HG02571 (cell line): Measurements from ENCODE around the gene COL5A1.

ENCODE experiments used
- ATAC-seq: cut with Tn5 transposase; IDR thresholded peaks from one replicate; pipeline ENCODE4 v1.9.1; 2021; ENCODE audit warnings: mild to moderate bottlenecking, moderate library complexity; ENCODE audit not compliant: unreplicated experiment

Gene COL5A1

DNA sequence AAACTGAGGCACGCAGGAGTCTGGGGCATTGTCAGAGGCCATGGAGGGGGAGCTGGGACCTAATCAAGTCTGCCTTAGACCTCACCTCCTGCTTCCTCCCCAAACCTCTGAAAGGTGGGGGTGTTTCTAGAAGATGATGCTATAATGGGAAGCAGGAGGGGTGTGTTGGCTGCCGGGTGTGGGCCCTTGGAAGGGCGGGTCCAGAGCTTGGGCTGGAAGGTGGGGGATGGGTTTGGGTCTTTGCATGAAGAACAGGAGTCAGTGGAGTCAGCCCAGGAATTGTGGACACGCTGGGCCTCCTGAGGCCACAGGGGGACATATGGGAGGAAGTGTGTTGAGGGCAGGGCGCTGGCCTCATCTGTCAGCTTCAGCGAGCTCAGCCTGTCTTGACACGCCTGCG is 138.0 kb downstream of the COL5A1 start:
- no peak for ATAC-seq

DNA sequence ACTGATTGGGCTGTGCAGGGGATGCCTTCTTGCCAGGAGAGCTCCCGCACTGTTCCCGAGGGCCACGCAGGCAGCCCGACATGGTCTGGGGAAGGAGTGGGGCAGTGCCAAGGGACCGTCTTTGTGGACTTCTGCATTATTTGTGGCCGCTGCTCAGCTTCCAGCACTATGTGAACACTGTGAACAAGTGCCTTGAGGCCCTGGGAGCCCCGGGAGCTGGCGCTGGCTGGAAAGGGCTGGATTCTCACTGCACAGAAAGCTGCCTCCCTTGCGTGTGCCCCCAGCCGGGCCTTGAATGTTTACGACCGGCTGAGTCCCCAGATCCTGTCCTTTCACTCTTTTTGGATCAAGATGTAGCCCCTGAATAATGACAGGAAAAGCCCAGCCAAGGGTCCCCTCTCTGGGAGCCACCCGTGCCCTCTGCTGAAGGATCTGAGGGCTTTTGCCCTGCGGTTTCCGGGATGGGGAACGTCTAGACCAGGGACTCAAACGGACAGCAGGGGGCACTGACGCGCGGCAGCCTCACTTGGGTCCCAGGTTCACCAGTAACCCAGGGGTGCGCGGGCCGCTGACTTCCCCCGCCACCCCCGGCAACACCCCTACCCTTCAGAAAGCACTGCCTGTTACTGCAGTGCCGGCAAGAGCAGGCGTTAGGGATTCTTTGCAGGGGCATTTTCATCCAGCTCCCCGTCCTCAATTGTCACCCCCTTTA is 140.1 kb downstream of the COL5A1 start:
- ATAC-seq: no peak

DNA sequence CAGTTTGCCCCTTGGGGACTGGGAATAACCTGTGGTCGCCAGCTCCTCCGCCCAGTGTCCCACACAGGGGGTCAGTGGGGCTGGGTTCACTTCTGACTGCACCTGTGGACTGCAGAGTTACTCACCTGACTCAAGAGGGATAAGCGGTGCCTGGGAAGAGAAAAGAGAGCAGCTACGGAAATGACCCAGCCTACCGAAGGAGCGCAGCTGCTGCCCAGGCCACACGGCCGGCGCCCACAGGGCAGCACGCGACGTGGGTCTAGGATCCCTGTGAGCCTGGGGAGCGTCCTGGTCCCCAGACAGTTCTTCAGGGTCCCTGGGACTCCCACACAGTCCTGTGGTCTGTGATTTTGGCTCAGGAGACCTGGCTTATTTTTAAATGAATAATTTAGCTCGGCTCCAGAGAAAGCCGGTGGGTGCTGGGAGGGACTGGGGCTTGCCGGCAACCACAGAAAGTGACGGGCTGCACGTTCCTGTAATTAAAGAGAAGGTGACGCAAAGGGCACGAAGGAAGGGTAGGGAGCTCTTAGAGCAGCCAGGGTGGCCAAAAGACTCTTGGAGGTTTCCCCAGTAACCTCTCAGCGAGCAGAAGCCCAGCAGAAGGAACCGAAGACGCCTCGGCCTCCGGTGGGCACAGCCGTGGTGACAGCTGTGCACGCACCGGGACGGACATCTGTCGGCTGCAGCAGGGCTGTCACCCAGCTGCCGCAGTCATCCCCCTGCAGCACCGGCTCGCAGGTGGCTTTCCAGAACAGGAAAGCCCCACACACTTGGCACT is 141.5 kb downstream of the COL5A1 start:
- ATAC-seq: no peak

DNA sequence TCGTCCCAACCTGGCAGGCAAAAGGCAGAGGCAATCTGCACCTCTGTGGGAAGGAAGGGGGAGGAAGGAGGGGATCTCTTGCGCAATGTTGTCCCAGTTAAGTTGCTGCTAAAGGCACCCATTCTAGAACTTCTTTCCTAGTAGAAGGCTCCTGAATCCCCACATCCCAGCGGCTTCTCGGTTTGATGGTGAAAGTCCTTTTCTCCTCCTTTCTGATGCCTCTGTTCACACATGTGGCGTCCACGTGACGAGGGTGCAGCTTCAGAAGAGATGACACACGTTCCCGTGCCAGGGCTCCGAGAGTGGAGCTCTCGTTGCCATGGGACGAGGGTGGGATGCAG is 142.1 kb downstream of the COL5A1 start:
- ATAC-seq: no peak

DNA sequence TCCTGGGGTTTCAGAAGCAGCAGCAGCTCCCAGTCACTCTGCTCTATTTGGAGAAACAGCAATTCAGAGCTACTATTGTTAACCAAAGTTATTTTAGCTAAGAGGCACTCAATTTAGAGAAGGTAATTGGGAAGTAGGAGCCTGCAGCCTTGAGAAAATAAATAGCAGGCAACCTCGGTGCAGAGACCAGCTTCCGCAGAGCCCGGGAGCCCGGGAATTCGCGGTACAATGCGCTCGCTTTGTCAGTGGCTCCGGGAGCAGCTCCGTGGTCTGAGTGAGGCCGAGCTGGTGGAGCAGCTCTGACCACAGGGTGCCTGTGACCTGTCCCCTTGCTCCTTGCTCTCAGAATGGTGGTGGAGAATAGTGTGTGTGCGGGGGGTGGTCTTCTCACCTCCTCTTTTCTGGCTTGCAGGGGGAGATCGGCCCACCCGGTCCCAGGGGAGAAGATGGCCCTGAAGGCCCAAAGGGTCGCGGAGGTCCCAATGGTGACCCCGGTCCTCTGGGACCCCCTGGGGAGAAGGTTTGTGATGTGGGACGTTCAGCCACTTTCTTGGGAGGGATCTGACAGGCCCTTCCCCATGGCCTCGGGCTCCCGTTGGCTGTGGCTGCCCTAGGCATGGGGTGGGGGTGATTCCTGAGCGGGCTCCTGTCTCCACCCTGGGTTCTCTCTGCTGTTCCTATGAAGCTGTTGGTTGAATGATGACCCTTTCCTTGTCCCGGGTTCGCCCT is 143.1 kb downstream of the COL5A1 start:
- no peak for ATAC-seq

DNA sequence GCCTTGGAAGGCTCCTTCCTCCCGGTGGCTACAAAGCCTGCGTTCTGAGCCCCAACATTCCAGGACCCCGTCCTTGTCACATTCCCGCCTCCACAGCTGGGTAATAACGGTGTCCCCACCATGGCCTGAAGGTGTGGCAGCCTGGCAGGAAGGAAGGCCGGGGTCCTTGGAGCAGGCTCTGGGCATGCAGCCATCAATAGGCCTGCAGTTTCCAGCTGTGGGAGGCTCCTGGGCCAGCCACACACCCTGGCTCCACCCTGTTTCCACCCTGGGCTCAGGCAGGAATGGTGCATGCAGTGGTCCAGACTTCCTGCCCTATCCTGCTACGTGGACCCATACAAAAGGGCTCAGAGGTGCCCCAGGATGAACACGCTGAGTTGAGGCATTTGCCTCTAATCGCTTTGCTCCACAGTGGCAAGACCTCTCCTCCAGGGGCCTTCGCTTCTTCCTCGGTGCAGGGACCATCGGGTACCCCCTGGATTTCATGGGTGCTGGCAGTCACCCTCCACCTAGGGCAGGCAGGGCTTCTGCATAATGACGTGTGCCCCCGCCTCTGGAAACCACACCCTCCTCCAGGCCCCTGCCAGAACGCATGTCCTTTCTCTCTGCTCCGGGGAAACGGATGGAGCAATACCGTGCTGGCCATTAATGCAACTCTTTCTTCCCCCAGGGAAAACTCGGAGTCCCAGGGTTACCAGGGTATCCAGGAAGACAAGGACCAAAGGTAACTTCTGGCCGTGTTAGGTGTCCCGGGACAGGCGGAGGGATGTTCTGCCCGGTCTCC is 143.9 kb downstream of the COL5A1 start:
- ATAC-seq: no peak

DNA sequence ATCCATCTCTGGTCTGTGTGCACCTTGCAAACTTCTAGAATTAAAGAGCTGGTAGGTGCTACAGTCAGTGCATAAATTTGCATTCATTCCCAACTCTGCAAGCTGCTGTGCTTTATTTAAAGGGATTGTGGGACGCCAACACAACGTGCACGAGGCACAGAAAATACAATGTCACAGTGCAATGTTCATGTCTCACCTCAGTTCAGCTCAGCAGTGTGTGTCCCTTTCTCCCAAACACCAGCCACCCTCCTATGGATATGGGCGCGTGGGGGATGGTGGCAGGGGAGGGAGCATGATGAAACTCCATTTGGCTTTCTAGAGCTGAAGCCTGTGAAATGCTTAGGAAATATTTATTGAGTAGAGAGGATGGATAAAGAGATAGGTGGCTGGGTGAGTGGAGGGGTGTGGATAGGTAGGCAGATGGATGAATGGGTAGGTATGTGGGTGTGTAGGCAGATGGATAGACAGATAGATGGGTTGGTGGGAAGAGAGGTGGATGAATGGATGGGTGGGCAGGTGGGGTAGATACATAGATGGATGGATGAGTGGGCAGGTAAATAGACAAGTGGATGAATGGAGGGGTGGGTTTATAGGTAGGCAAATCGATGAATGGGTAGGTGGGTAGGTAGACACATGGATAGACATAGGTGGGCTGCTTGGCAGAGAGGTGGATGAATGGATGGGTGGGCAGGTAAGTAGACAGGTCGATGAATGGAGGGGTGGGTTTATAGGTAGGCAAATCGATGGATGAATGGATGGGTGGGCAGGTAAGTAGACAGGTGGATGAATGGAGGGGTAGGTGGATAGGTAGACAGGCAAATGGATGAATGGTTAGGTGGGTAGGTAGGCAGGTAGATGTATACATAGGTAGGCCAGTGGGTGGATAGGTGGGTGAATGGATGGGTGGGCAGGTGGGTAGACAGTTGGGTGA is 146.3 kb downstream of the COL5A1 start:
- ATAC-seq: no peak

DNA sequence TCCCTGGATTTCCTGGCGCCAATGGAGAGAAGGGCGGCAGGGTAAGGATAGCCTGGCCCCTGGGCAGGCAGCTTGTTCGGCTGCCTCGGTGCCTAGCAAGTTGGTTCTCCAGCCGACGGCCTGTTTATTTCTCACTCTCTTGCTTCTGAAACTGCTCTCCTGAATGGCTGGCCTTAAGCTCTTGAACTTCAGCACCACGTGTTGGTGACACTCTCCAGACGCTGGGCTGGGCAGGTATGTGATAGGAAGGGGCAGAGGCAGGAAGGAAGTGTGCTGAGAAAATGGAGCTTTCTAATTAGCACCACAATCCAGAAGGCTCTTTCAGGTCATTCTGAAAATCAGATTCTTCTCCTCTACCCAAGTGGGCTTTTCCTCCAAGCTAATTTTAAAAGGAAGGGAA is 147.6 kb downstream of the COL5A1 start:
- no peak for ATAC-seq

DNA sequence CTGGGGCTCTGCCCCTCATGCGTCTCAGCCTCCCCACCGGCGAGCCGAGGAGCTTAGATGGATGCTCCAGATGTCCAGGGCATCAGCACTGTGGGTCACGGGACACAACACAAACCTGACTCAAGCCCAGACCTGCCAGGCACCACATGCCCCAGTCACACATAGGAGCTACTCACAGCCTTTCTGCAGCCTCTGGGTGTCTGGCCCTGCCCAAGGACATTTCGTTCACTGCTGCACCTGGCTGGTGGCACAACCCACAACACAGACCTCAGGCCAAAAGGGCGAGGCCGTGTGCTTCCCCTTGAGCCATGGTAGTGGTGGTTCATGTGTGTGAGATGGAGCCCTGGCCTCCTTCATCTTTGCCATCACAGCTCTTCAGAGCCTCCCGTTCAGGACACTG is 149.4 kb downstream of the COL5A1 start:
- ATAC-seq: no peak

DNA sequence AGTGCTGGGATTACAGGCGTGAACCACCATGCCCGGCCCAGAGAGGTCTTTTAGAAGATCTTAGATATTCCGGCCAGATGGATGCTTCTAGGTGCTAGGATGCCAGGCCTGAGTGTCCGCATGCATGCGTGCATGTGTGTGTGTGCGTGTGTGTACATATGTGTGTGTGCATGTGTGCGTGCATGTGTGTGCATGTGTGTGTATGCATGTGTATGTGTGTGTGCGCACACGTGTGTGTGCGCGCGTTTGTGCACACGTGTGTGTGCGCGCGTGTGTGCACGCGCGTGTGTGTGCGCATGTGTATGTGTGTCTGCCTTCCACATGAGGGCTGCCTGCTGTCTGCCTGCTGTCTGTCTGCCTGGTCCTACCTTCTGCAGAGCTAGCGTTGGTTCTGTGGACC is 151.0 kb downstream of the COL5A1 start:
- no peak for ATAC-seq

DNA sequence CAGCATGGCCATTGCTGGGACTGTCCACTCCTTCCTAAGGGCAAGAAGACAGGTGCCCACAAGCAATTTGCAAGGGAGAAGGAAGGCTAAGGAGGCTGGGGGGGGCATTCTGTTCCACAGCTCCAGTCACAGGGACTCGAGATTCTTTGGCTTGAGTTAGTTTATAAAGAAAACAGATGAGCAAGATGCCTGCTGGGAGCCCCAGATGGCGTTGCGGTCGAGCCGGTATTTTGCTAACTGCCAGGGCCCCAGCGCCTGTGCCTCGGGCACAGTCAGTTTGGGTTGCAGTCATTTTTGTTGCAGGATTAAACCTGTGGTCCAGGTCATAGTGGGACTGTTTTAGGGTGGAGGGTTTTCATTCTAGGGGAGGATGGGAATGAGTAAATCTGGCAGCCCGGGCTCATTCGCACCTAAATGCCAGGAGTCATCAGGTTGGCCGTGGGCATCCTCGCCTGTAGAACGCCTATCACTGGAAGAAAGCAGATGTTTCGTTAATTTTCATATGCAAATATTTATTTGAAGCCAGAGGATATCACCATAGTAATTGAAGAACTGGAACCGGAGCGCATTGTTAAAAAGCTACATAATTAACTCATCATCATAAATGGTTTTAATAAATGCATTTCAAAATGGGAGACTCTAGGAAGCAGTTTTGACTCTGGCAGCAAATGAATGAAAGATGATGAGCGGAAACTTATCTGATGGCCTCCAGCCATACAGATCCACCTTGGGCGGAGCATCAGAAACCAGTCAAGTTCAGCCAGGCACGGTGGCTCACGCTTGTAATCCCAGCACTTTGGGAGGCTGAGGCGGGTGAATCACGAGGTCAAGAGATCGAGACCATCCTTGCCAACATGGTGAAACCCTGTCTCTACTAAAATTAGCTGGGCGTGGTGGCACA is 151.9 kb downstream of the COL5A1 start:
- ATAC-seq: no peak

DNA sequence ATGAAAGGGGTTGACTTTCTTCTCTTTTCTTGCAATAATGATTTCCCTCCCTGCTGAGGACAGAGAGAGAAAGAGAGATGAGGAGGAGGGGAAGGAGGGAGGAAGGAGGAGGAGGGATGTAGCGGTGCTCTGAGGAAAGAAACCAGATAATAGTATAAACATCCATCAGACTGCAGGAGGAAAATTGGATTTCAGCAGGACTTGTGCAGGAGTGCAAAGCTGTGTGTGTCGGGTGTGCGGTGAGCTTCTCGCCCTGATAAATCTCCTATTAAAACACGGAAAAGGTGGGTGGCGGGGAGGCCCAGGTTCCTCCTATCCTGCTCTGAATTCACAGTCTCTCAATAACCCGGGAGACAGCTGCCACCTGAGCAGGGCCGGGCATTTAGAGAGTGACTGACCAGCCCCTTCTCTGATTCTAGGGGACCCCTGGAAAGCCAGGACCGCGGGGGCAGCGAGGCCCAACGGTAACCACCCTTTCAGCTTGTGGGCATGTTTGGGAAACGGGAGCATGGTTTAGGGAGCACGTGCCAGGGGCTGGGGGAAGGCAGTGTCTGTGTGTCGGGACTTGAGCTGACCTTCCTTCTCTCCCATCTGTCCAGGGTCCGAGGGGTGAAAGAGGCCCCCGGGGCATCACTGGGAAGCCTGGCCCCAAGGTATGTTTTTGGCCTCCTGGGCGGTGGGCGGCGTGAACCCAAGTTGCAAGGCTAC is 153.2 kb downstream of the COL5A1 start:
- no peak for ATAC-seq

DNA sequence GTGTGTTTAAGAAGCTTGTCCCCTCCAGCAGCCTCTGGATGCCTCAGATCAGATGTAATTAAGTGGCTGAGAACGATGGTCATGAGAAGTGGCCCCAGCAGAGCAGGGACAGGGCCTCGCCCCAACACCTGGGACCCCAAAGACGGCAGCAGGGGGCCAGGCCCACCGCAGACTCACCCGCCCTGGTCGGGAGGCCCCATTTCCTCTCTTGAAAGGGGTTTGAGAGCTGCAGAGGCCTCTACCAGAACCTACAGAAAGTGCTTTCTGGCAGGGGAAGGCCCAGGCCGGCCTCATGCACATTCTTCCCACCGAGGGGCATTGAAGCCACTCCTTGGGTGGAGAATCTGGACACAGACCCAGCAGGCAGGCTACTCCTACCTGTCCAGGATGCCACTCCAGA is 153.8 kb downstream of the COL5A1 start:
- no peak for ATAC-seq

DNA sequence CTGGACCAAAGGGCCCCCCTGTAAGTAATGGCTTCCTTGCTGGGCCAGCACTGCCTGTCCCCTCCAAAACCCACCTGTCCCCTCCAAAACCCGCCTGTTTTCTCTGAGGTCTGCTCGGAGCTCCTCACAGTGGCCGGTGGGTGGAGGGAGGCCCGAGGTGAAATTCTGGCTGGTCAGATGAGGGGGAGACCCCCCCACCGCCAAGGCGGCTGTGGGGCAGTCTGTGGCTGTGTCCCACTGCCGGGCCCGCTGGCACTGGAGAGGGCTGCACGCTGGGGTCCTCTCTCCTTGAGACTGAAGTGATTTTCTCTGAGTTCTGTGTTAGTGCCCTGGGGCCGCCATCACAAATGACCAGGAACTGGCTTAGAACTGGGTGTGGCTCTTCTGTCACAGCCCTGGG is 155.3 kb downstream of the COL5A1 start:
- ATAC-seq: no peak

DNA sequence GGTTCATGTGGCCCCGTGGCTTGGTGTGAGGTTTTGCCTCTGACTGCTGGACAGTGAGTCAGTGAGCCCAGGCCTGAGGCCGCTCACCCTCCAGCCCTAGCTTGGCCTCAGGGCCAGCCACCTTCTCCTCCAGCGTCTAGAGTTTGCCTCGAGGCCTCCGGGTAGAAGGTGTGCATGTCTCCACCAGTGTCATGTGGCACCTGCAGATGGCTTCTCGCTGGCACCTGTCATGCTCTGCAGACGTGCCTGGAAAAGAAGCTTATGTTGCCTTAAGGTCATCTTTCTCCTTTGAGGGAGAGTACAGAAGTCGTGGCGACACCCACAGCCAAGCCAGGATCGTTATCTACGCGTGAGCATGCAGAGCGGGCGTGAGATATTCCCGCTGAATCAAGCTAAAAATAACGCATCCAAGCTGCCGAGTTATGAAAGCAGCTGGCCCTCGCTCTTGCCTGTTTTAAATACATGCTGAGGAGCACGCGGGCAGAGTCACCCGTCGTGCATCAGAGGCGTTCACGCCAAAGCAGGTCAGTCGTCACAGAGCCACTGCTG is 159.3 kb downstream of the COL5A1 start:
- ATAC-seq: no peak

DNA sequence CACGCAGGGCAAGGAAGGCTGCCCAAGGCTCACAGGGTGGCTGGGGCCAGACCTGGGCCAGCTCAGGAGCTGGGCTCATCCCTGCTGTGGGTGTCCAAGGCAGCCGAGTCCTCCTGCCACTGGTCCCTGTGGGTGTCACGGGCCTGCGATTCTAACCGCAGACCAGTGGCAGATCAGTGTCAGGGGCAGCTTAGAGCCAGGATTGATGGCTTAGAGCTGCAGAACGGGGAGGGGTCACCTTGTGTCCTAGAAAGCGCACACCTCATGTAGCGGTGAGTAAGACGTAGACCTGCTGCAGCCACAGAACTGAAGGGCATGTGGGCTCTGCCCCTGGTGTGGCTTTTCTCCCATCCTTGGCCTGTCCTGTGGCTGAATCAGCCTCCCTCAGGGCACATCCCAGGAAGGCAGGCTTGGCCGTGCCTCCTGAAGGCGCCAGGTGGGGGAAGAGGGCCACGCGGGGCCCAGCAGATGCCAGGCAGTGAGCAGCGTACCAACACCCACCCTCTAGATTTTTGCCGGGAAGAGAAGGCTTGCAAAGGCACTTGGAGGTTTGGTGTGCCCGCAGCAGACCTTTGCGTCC is 160.7 kb downstream of the COL5A1 start:
- no peak for ATAC-seq

DNA sequence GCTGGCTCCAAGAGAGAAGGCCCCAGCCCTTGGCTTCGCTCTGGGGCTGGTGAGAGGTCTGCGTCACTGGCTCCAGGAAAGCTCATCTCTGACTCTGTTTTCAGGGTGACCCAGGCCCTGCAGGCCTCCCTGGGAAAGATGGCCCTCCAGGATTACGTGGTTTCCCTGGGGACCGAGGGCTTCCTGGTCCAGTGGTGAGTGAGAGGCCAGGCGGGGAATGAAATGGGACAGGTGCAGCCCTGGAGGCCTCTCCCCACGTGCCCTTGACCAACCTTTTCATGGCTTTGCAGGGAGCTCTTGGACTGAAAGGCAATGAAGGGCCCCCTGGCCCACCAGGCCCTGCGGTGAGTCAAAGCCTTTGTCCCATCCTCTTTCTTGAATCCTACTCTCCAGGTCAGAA is 163.3 kb downstream of the COL5A1 start:
- no peak for ATAC-seq
